ENCODE results near the gene EPHB2. TPM values are rescaled to one million over a fixed set of nuclear protein-coding genes. Genes with fewer than 3 reads are reported as not detected.

Gene EPHB2
- total and polyA plus RNA-seq, 2 of the 8 experiments (the other 6 are each of a cell fraction or from before 2014, with no cell fraction given) = 15.8 to 17.2 TPM

DNA sequence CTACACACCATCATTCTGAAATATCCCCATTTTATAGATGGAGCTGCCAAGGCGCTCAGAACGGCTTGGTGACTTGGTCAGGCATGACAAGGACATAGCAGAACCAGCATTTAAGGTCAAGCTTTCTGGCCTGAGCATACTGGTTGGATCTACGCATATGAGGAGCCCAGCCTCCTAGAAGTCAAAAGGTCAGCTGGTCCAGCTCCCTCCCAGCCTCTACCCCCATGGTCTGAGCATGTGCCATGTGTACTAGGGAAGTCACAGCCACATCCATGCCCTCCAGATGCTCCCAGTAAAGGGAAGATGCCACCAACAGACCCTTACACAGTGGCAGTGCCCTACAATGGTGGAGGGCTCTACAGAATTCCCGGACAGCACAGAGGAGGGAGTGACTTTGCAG, 96.7 kb downstream of the EPHB2 start:
- Histone ChIP-seq H2BK5ac (ENCODE audit: low read depth, low read length) (no peak overlapping the region), H3K4ac (replicated peaks; ENCODE audit: insufficient read length, low read depth, low read length) (no peak overlapping the region), H2BK120ac (replicated peaks; ENCODE audit: low read depth, low read length) (no peak overlapping the region), H3K9me3 (ENCODE audit: insufficient read depth in 2 of 2, low read depth in 1 of 2, low read length in 1 of 2) (no peaks in the 10 kb centered on the region), H4K20me1 (replicated peaks in 1 of 2; ENCODE audit: control insufficient read depth in 1 of 2, insufficient read depth in 2 of 2, low read length in 2 of 2) (no peaks in the 10 kb centered on the region), H3K4me1 (replicated peaks in 1 of 4; ENCODE audit: control insufficient read depth in 3 of 4, insufficient read depth in 4 of 4, low read length in 3 of 4) (peaks cover 9 to 34% (median 18%) of the 10 kb centered on the region in 4 experiments), H3K23ac (ENCODE audit: insufficient read length) (no peak overlapping the region), H3K36me3 (ENCODE audit: control insufficient read depth in 2 of 4, insufficient read depth in 4 of 4, low read length in 3 of 4) (no peaks in the 10 kb centered on the region), H2AK5ac (ENCODE audit: low read depth, low read length) (no peak overlapping the region), H3K79me1 (ENCODE audit: low read depth, low read length) (no peaks in the 10 kb centered on the region), H2BK20ac (ENCODE audit: low read length) (peak overlapping the region; percentile 6; the same call in 1 of the 2 replicates), H3K23me2 (ENCODE audit: low read depth, low read length) (peaks cover 4% of the 10 kb centered on the region; the same call in 1 of the 2 replicates), H3K4me2 (ENCODE audit: insufficient read depth in 1 of 2, low read depth in 2 of 2, low read length in 2 of 2) (no peak overlapping the region), H3K79me2 (ENCODE audit: control insufficient read depth in 1 of 2, insufficient read depth in 2 of 2, low read length in 2 of 2) (no peaks in the 10 kb centered on the region), H4K8ac (ENCODE audit: extremely low read depth, insufficient read depth, low read length) (no peak overlapping the region), H2AFZ (ENCODE audit: low read length) (no peak overlapping the region), H2BK15ac (ENCODE audit: low read length) (no peak overlapping the region), H3K27ac (ENCODE audit: low read depth, low read length) (no peak overlapping the region), H3K27me3 (replicated peaks in 1 of 4; ENCODE audit: control insufficient read depth in 3 of 4, extremely low read depth in 1 of 4, insufficient read depth in 3 of 4, low read length in 3 of 4) (no peaks in the 10 kb centered on the region), H4K91ac (replicated peaks; ENCODE audit: insufficient read length, low read length) (no peak overlapping the region), H3K18ac (ENCODE audit: extremely low read depth, low read length) (no peak overlapping the region; the same call in 1 of the 2 replicates), H4K5ac (ENCODE audit: insufficient read length, low read depth, low read length) (no peak overlapping the region), H3K9ac (replicated peaks in 1 of 4; ENCODE audit: extremely low read depth in 1 of 4, low read depth in 3 of 4, low read length in 3 of 4) (no peak overlapping the region; a peak in 1 of 7 replicates), H3K4me3 (ENCODE audit: extremely low read depth in 1 of 4, insufficient read depth in 2 of 4, low read depth in 3 of 4, low read length in 4 of 4) (no peak overlapping the region), H2BK12ac (ENCODE audit: low read depth, low read length) (no peak overlapping the region; the same call in 1 of the 2 replicates), H3K56ac (replicated peaks; ENCODE audit: insufficient read length, low read depth, low read length) (no peak overlapping the region), H3K14ac (ENCODE audit: insufficient read length) (no peak overlapping the region)
- ChIA-PET POLR2A (ENCODE audit: partially characterized antibody) (no interaction called here), CTCF (ENCODE audit: partially characterized antibody) (interaction anchor here (0.8 to 4.5 kb wide), 8 partner anchors 11 to 123 kb away, joined by 3 to 18 read pairs (median 8); no protein-coding TSS in a partner anchor)
- DNase-seq (ENCODE audit: low read depth in 1 of 2, low spot score in 2 of 2) (no peak), FAIRE-seq (no peak)
- 76% methylated on average over 4 of the region's 4 CpGs; no CpG with 5 or more reads in 1 of the 2 experiments for WGBS, 2 experiments (ENCODE audit: extremely low coverage in 1 of 2, insufficient coverage in 1 of 2, insufficient read length in 1 of 2, insufficient replicate concordance in 2 of 2, low coverage in 1 of 2, low lambda C conversion rate in 2 of 2, missing lambda C conversion rate in 1 of 2)
- TF ChIP-seq JUND (IDR thresholded peaks at IDR 0.05; ENCODE audit: low read length) (no peak), RBBP5 (IDR thresholded peaks at IDR 0.05; ENCODE audit: borderline replicate concordance, low read depth, low read length) (no peak), RXRA (IDR thresholded peaks at IDR 0.05; ENCODE audit: insufficient read depth, low read depth, low read length) (no peak), ZNF274 (IDR thresholded peaks at IDR 0.05; ENCODE audit: borderline replicate concordance, extremely low read depth, low read length) (no peak), KDM4A (IDR thresholded peaks at IDR 0.05; ENCODE audit: low read depth, low read length, severe bottlenecking) (no peak)
- TF ChIP-seq, protein P1, sequence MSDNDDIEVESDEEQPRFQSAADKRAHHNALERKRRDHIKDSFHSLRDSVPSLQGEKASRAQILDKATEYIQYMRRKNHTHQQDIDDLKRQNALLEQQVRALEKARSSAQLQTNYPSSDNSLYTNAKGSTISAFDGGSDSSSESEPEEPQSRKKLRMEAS (IDR thresholded peaks at IDR 0.05) = no peak
